GM19463 (cell line): ENCODE measurements around the gene ARHGEF26.
"Not testable (repeated sequence)": the region's sequence is repeated elsewhere in the genome, so short reads cannot be mapped to it uniquely, and the experiment has no call there.

Source experiments
- ATAC-seq: cut with Tn5 transposase; IDR thresholded peaks from one replicate; pipeline ENCODE4 v1.9.1; 2021; ENCODE audit warnings: mild to moderate bottlenecking, moderate library complexity; ENCODE audit not compliant: unreplicated experiment

The ARHGEF26 gene, protein sequence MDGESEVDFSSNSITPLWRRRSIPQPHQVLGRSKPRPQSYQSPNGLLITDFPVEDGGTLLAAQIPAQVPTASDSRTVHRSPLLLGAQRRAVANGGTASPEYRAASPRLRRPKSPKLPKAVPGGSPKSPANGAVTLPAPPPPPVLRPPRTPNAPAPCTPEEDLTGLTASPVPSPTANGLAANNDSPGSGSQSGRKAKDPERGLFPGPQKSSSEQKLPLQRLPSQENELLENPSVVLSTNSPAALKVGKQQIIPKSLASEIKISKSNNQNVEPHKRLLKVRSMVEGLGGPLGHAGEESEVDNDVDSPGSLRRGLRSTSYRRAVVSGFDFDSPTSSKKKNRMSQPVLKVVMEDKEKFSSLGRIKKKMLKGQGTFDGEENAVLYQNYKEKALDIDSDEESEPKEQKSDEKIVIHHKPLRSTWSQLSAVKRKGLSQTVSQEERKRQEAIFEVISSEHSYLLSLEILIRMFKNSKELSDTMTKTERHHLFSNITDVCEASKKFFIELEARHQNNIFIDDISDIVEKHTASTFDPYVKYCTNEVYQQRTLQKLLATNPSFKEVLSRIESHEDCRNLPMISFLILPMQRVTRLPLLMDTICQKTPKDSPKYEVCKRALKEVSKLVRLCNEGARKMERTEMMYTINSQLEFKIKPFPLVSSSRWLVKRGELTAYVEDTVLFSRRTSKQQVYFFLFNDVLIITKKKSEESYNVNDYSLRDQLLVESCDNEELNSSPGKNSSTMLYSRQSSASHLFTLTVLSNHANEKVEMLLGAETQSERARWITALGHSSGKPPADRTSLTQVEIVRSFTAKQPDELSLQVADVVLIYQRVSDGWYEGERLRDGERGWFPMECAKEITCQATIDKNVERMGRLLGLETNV

DNA sequence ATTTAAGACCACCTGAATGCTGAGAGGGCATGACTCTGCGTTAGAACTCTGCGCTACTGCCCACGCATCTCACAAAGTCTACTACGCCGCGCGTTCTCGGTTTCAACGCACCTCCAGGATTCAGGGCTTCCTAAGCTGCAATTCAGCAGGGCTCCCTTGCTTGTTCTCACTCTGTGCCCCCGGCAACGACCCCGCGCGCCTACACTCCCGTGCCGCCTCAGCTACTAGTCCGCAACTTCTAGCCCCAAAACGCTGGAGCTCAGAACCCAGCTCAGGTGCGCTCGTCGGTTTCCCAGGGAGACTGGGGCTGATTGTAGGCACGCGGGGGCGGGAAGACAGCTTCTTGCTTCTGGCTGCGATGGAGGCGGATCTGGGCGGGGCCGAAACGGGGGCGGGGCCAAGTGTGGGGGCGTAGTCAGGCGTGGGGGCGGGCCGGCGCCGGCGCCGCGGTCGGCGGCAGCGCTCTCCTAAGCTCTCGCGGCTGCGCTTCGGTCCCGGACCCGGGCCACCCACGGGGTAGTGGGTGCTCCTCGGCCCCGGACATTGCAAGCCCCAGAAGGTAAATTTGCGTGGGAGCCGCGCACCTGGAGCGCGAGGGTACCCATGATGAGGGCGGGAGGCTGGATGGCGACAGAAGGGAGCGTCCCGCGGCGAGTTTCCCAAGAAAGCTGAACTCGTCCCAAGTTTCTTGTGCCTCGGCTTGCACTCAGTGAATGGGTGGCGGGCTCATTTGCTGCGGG lies at the start of gene ARHGEF26:
TSS of gene ARHGEF26 (plus strand) at position 430 of the 740 bp plus-strand sequence. CDS start 603 bp downstream, outside the sequence.
- ATAC-seq, result peak; percentile 69

- no peak for ATAC-seq
These were observed 46.2 kb upstream of the ARHGEF26 start for GRCh38 chr3:154074966-154075365.

DNA sequence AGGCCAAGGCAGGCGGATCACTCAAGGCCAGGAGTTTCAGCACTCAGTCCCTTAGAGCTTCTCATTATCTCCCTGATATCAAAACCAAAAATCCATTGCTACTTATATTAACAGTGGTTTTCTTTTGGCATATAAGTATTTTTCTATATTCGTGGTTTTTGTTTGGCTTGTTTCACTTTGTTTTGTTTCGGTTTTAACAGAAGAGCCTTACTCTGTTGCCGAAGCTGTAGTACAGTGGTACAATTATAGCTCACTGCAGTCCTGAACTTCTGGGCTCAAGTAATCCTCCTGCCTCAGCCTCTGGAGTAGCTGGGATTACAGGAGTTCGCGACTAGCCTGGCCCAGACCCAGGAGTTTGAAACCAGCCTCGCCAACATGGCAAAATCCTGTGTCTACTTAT lies 42.5 kb upstream of the ARHGEF26 start:
- no peak for ATAC-seq

- ATAC-seq, result no peak
These were observed 39.9 kb upstream of the ARHGEF26 start for GRCh38 chr3:154081305-154081704.

DNA sequence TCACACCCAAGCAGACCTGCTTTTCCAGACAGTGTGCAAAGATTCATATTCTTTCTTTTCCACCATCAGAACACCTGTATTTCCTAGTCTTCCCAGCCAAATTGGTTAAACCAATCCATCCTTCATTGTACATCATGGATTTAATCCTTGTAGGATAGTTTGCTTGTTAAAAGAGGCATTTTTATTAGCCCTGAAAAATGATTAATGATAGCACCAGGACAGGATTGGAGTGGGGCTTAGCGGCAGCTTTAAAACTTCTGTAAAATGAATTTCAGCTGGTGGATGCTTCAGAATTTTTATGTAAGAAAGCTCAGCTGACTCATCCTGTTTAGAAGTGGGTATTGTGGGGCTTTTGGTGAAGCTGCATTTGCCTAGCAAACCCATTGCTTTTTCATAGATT lies 36.1 kb upstream of the ARHGEF26 start:
- ATAC-seq, result no peak

DNA sequence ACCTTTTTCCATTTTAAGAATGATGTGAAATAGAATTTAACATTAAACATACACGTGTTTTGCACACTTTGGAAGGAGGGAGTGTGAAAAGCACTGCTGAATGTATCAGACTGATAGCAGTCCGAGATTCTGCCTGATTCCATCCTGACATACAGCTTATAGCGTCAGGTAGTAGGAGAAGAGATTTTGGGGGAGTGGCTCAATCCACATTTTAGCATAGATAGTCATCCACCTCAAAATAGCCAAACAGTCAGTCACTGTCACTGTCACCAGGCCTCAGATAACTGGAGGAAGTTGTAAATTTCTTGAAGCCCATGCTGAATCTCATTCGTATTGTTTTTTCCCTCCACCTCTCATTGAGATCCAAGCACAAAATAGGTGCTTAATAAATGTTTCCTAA lies 35.4 kb upstream of the ARHGEF26 start:
- ATAC-seq, result no peak

DNA sequence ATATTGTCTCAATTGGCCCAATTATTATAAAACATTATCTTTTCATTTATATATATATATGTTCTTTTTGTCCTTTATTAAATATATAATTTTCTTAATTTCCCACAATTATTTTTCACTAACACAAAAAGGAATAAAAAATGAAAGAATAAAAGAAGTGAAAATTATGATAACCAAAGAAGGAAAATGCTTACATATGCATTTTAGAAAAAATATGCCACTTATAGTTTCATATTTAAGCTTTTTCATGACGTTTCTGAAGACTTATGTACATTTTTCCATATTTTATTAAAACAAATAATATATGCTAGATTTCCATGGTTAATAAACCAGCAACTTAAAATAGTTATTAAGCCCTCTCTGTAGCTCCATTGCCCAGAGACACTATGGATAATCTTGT lies 34.9 kb upstream of the ARHGEF26 start:
- ATAC-seq, result no peak

GRCh38 chr3:154087756-154088480 lies 33.3 kb upstream of the ARHGEF26 start:
- ATAC-seq, result not testable (repeated sequence)

DNA sequence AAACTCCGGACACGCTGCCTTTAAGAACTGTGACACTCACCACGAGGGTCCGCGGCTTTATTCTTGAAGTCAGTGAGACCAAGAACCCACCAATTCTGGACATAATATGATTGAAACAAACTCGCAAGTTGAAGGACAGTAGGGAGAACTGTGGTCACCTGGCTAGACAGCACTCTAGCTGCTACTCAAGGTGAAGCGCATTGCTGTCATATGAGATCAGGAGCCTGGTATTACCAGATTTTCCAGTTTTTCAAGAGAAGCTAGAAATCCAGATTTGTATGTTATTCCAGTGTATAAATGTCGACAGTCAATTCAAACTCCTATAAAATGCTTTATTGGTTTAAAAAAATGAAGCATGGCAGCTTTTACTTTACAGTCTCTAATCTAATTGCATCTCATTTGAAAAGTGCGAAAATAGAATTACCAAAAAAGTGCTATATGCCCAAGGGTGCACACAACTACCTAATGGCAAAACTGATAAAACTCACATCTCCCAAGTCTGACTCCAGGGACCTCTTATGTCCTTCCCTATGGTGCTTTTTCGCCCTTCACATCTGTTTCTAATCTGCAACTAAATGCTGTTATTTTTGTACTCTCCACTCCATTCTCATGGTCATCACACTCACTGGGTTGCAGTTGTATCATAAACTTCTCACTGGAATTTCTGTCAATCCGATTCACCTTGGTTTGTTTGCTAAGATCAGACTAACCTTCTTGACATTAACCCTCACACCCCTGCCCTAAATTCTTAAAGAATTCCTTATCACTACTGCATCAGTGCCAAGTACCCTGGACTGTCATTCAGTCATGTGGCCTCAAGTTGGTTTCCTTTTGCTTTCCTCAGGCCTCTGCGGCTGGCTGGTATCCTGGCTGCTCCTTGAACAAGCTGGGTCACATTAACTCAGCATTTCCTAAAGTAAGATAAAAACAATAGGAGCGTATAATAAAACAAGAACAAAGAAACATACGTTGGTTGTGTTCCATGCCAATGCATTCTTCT lies 31.5 kb upstream of the ARHGEF26 start:
- ATAC-seq, result no peak

GRCh38 chr3:154094051-154094450 lies 27.1 kb upstream of the ARHGEF26 start:
- no peak for ATAC-seq

- ATAC-seq, result no peak
These were observed 25.3 kb upstream of the ARHGEF26 start for GRCh38 chr3:154095832-154096421.

DNA sequence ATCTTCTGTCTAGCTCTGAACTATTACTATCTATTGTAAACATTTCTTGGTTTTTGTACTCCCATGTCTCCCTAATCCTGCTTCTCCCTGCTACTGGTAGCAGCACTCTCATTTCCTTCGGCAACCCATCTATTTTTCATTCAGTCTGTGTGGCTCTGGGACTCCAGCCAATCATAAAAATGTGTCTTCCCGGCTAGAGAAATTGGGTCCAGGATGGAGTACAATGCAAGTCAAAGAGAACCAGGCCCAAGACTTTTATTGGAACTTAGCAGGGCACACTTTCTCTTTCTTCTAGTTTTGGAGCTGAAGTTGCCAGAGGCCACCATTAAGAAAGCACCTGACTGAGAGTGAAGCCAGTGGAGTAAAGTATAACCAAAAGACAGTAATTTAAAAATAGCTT lies 22.8 kb upstream of the ARHGEF26 start:
- ATAC-seq, result no peak

- no peak for ATAC-seq
These were observed 20.6 kb upstream of the ARHGEF26 start for GRCh38 chr3:154100556-154100955.

GRCh38 chr3:154101250-154101649 lies 19.9 kb upstream of the ARHGEF26 start:
- ATAC-seq, result no peak

- ATAC-seq, result no peak
These were observed 19.0 kb upstream of the ARHGEF26 start for GRCh38 chr3:154102225-154102624.

GRCh38 chr3:154105218-154105975 lies 15.8 kb upstream of the ARHGEF26 start:
- ATAC-seq, result no peak

GRCh38 chr3:154111365-154111935 lies 9.7 kb upstream of the ARHGEF26 start:
- ATAC-seq, result no peak
